CD4-positive, alpha-beta T cell (primary cell): ENCODE measurements around the gene INTU. TPM values are rescaled to one million over a fixed set of nuclear protein-coding genes. Genes with fewer than 3 reads are reported as not detected.

Source experiments
- ATAC-seq: fragments of 200-7000 bp; cut with Tn5 transposase; one replicate; pipeline ENCODE4 v1.10.0; 2022; ENCODE audit warnings: mild to moderate bottlenecking; ENCODE audit not compliant: poor library complexity
- CTCF ChIA-PET: fragments of 350-600 bp; sonication (Branson Sonifier 250); formaldehyde crosslinking; loops from one replicate; lab custom pipeline; 2021; ENCODE audit warnings: antibody characterized with exemption, inconsistent platforms; lab: Charles Lee
- POLR2A ChIA-PET: fragments of 350-600 bp; sonication (Branson Sonifier 250); formaldehyde crosslinking; loops from one replicate; lab custom pipeline; 2021; ENCODE audit warnings: antibody characterized with exemption, inconsistent platforms; lab: Charles Lee
- DNase-seq, 14 experiments: peaks; one replicate each; pipeline ENCODE4 v3.0.0-alpha.2; 2013 to 2020; ENCODE audit warnings: mixed read lengths in 2 of 14
- H3K27ac ChIP-seq, 2 donors: one replicate each; pipeline versions ENCODE4 v1.5.1 to v1.7.0; 2013; ENCODE audit warnings: low read length in 2 of 2, low read depth in 1 of 2, mild to moderate bottlenecking in 1 of 2
- H3K27me3 ChIP-seq, 2 experiments: 1 replicate in 1 of 2; 2 replicates in 1 of 2; pipeline versions ENCODE4 v1.6.1 to v1.7.0; 2013; ENCODE audit warnings: low read length in 2 of 2, control low read depth in 1 of 2, mild to moderate bottlenecking in 1 of 2, moderate library complexity in 1 of 2; ENCODE audit not compliant: insufficient read depth in 2 of 2, control insufficient read depth in 1 of 2
- H3K36me3 ChIP-seq: one replicate; pipeline ENCODE4 v1.6.1; 2013; ENCODE audit warnings: low read length, control low read depth; ENCODE audit not compliant: insufficient read depth
- H3K4me1 ChIP-seq: one replicate; pipeline ENCODE4 v1.6.1; 2013; ENCODE audit warnings: low read length, control low read depth; ENCODE audit not compliant: insufficient read depth
- H3K4me3 ChIP-seq: one replicate; pipeline ENCODE4 v1.5.1; 2013; ENCODE audit warnings: mild to moderate bottlenecking, low read length, moderate library complexity
- H3K9me3 ChIP-seq, 2 experiments: 1 replicate in 1 of 2; 2 replicates in 1 of 2; pipeline versions ENCODE4 v1.6.1 to v1.7.0; 2013; ENCODE audit warnings: low read length in 2 of 2, mild to moderate bottlenecking in 2 of 2, control low read depth in 1 of 2, moderate library complexity in 1 of 2; ENCODE audit not compliant: control insufficient read depth in 1 of 2, insufficient read depth in 1 of 2
- H3K27ac Mint-ChIP-seq: one replicate; pipeline ENCODE4 v1.8.0; 2020; ENCODE audit warnings: mixed read lengths
- H3K27me3 Mint-ChIP-seq: one replicate; pipeline ENCODE4 v1.8.0; 2021; ENCODE audit warnings: mixed read lengths
- H3K36me3 Mint-ChIP-seq: one replicate; pipeline ENCODE4 v1.8.0; 2021; ENCODE audit warnings: low read depth, mixed read lengths
- H3K4me1 Mint-ChIP-seq: one replicate; pipeline ENCODE4 v1.8.0; 2021; ENCODE audit warnings: low read depth, mixed read lengths
- H3K4me3 Mint-ChIP-seq: one replicate; pipeline ENCODE4 v1.8.0; 2020; ENCODE audit warnings: mild to moderate bottlenecking, mixed read lengths
- H3K9me3 Mint-ChIP-seq: one replicate; pipeline ENCODE4 v1.8.0; 2020; ENCODE audit warnings: mixed read lengths
- CTCF ChIP-seq: fragments of 200-600 bp; IDR thresholded peaks from one replicate; pipeline ENCODE4 v1.8.0; 2022; ENCODE audit warnings: antibody characterized with exemption, mild to moderate bottlenecking
- intact Hi-C, 2 experiments: fragments of 100-400 bp; cut with DNase I in 1 of 2; cut with micrococcal nuclease in 1 of 2; formaldehyde crosslinking; loops; one replicate each; pipeline versions ENCODE4 v1.15.1 to v1.9.0; 2023 to 2025; cut with DNase I, micrococcal nuclease
- total RNA-seq, 174 experiments: library from RNA in 2 of 174; stranded (reverse) in 2 of 174; gene quantifications; one replicate each; pipeline ENCODE4 v1.2.3 and lab custom pipeline; 2021 to 2026

Gene INTU
- total RNA-seq, 2 experiments from 2014 or later: not detected

GRCh38 chr4:127616898-127617297 is 15.9 kb upstream of the INTU start:
- no peak for TF ChIP-seq CTCF
- Histone ChIP-seq H3K36me3 (no peaks in the 10 kb centered on the region), H3K4me1 (no peaks in the 10 kb centered on the region), H3K27me3 (peaks cover 2 to 3% of the 10 kb centered on the region in 2 experiments), H3K9me3 (no peaks in the 10 kb centered on the region), H3K27ac (no peak overlapping the region), H3K4me3 (no peak overlapping the region)
- H3K4me1 Mint-ChIP-seq: peaks cover under 1% of the 10 kb centered on the region
- CTCF ChIA-PET: no interaction called here
- no peaks in the 10 kb centered on the region for H3K9me3 Mint-ChIP-seq
- intact Hi-C loops: no loop called here
- ATAC-seq (no peak), DNase-seq (no peak)
- H3K27ac Mint-ChIP-seq: no peak overlapping the region
- POLR2A ChIA-PET: no interaction called here
- H3K27me3 Mint-ChIP-seq: peaks cover 60% of the 10 kb centered on the region
- no peak overlapping the region for H3K4me3 Mint-ChIP-seq
- no peaks in the 10 kb centered on the region for H3K36me3 Mint-ChIP-seq

- Histone ChIP-seq H3K4me3 (no peak overlapping the region), H3K4me1 (peaks cover 6% of the 10 kb centered on the region), H3K27me3 (peaks cover 9 to 17% of the 10 kb centered on the region in 2 experiments), H3K27ac (no peak overlapping the region), H3K9me3 (peaks cover 0 to 7% of the 10 kb centered on the region in 2 experiments), H3K36me3 (no peaks in the 10 kb centered on the region)
- no peak for DNase-seq
- no peak for ATAC-seq
- H3K36me3 Mint-ChIP-seq: no peaks in the 10 kb centered on the region
- H3K27me3 Mint-ChIP-seq: peaks cover 62% of the 10 kb centered on the region
- no peaks in the 10 kb centered on the region for H3K9me3 Mint-ChIP-seq
- intact Hi-C loops: no loop called here
- H3K27ac Mint-ChIP-seq: no peak overlapping the region
- ChIA-PET POLR2A (no interaction called here), CTCF (no interaction called here)
- peaks cover 9% of the 10 kb centered on the region for H3K4me1 Mint-ChIP-seq
- no peak overlapping the region for H3K4me3 Mint-ChIP-seq
- TF ChIP-seq CTCF: no peak
Measured at GRCh38 chr4:127618427-127618826, 14.3 kb upstream of the INTU start.

DNA sequence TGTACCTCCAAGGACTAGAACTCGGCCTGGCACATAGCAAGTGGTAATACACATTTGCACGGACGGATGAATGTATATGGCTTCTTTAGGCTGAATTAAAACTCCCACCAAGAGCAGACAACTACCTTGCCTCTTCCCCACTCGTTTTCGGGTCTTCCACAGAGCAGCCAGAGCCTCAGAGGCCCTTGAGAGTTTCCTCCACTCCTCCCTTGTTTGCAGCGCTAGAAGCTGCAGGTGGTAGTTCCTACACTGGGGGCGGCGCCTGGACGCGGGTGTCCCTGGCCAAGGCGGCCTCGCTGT is 10.2 kb upstream of the INTU start:
- ChIA-PET POLR2A (no interaction called here), CTCF (no interaction called here)
- DNase-seq (no peak), ATAC-seq (no peak)
- no peaks in the 10 kb centered on the region for H3K9me3 Mint-ChIP-seq
- H3K27ac Mint-ChIP-seq: no peak overlapping the region
- H3K9me3 ChIP-seq: peaks cover 0 to 10% of the 10 kb centered on the region in 2 experiments
- H3K36me3 ChIP-seq: no peaks in the 10 kb centered on the region
- H3K27ac ChIP-seq: no peak overlapping the region
- peaks cover 9% of the 10 kb centered on the region for H3K4me1 Mint-ChIP-seq
- H3K4me1 ChIP-seq: peaks cover 9% of the 10 kb centered on the region
- peaks cover 21 to 37% of the 10 kb centered on the region in 2 experiments for H3K27me3 ChIP-seq
- no peak overlapping the region for H3K4me3 Mint-ChIP-seq
- H3K27me3 Mint-ChIP-seq: peaks cover 69% of the 10 kb centered on the region
- intact Hi-C loops: no loop called here
- no peak overlapping the region for H3K4me3 ChIP-seq
- no peak for TF ChIP-seq CTCF
- H3K36me3 Mint-ChIP-seq: no peaks in the 10 kb centered on the region
